Transverse colon (tissue), 4 donors: ENCODE measurements around the gene EMD. TPM values are rescaled to one million over a fixed set of nuclear protein-coding genes. Genes with fewer than 3 reads are reported as not detected.
"Not testable (repeated sequence)": the region's sequence is repeated elsewhere in the genome, so short reads cannot be mapped to it uniquely, and the experiment has no call there.

Experiments used
- DNase-seq: peaks from one replicate; pipeline ENCODE4 v3.0.0-alpha.2; 2019
- H3K27ac ChIP-seq, 4 donors: fragments of 200-600 bp; sonication (generic); 2 replicates each; pipeline ENCODE4 v1.5.1; 2016 to 2018; ENCODE audit warnings: inconsistent platforms in 4 of 4
- H3K27me3 ChIP-seq: fragments of 200-600 bp; sonication (generic); 2 replicates; pipeline ENCODE4 v1.5.1; 2017; ENCODE audit warnings: inconsistent platforms
- H3K36me3 ChIP-seq, 4 donors: fragments of 200-600 bp; sonication (generic); 2 replicates each; pipeline ENCODE4 v1.5.1; 2017 to 2019; ENCODE audit warnings: inconsistent platforms in 4 of 4
- H3K4me1 ChIP-seq, 4 donors: fragments of 200-600 bp; sonication (generic); 2 replicates each; pipeline ENCODE4 v1.5.1; 2017 to 2020; ENCODE audit warnings: inconsistent platforms in 4 of 4
- H3K4me3 ChIP-seq, 4 donors: fragments of 200-600 bp; sonication (generic); 1 replicate in 1 of 4; 2 replicates in 3 of 4; pipeline versions ENCODE4 v1.5.1 to v1.6.1; 2017 to 2019; ENCODE audit warnings: inconsistent platforms in 4 of 4
- H3K9me3 ChIP-seq, 2 donors: fragments of 200-600 bp; sonication (generic); 2 replicates each; pipeline ENCODE4 v1.5.1; 2017 to 2019; ENCODE audit warnings: inconsistent platforms in 2 of 2
- EP300 ChIP-seq: sonication (generic); formaldehyde crosslinking; IDR thresholded peaks from one replicate; pipeline ENCODE4 v1.6.1; 2017; ENCODE audit warnings: antibody characterized with exemption, low read depth
- POLR2A ChIP-seq: fragments of 450-650 bp; IDR thresholded peaks from one replicate; pipeline ENCODE4 v1.6.1; 2016; ENCODE audit warnings: antibody characterized with exemption, mild to moderate bottlenecking, moderate library complexity
- POLR2AphosphoS5 ChIP-seq, 3 donors: sonication (generic); formaldehyde crosslinking; IDR thresholded peaks; one replicate each; pipeline ENCODE4 v1.6.1; 2016; ENCODE audit warnings: antibody characterized with exemption in 3 of 3
- WGBS, 2 donors: methylation state at CpG; one replicate each; pipeline ENCODE4 v1.1.5; 2018; ENCODE audit warnings: low coverage in 1 of 2; 5-methylcytosine and 5-hydroxymethylcytosine counted together
- in situ Hi-C, 4 donors: fragments of 200-750 bp; cut with MboI; loops; one replicate each; pipeline versions ENCODE4 v1.15.0 to v1.15.1; 2017; ENCODE audit warnings: low sequenced_read_pairs in 3 of 4, low pct_ligation_motif_present in 1 of 4, low pct_unique_long_range_greater_than_20kb in 1 of 4
- intact Hi-C: fragments of 100-400 bp; cut with DNase I; formaldehyde crosslinking; loops from one replicate; pipeline ENCODE4 v1.15.1; 2023; ENCODE audit warnings: low total_unique reads
- total RNA-seq, 4 donors: library from RNA; depleted of rRNA; stranded (reverse); fragments of >200 nt; gene quantifications; one replicate each; pipeline ENCODE4 v1.1.0, GENCODE V29; 2016
- TF ChIP-seq, protein P1 (sequence below), 5 experiments: fragments of 200-600 bp in 3 of 5; fragments of 450-650 bp in 2 of 5; sonication (generic) in 3 of 5; IDR thresholded peaks; 1 replicate in 2 of 5; 2 replicates in 3 of 5; pipeline ENCODE4 v1.5.1; 2016 to 2017; ENCODE audit warnings: antibody characterized with exemption in 5 of 5, inconsistent platforms in 3 of 5, mild to moderate bottlenecking in 2 of 5, moderate library complexity in 1 of 5

Gene EMD
- total RNA-seq, 4 donors from 2014 or later: 27.3 to 89.8 (median 55.5) TPM

DNA sequence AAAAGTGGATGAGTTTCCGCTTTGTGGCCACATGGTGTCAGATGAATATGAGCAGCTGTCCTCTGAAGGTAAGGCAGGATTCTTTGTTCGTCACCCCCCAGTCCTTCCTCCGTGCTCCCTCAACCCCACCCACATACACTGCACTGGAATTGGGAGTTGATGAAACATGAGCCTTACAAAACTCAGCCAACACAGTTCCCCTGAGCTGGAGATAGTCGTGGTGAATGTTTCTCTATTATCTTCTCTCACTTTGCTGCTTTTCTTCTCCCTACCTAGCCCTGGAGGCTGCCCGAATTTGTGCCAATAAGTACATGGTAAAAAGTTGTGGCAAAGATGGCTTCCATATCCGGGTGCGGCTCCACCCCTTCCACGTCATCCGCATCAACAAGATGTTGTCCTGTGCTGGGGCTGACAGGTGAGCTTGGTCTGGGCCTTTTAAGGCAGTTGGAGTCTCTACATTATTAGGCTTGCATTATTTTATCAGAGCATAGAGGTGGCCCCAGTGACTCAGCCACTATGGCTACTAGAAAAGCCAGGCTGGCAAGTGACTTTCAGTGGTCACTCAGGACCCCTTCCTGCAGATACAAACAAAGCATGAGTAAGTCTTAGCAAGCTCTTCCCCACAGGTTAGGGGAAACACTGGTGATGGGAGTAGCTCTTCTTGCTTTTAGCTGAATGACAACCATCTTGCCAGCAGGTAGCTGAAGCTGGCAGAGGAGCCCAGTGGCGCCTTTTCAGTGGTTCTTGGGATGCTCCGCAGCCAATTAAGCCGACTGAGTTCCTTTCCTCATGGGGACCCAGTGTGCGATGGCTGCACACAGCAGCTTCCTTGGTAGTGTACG, 20.7 kb downstream of the EMD start:
- Histone ChIP-seq H3K27me3 (no peaks in the 10 kb centered on the region), H3K36me3 (peaks cover 0 to 10% (median 0%) of the 10 kb centered on the region in 4 donors), H3K4me1 (peaks cover 0 to 20% (median 8%) of the 10 kb centered on the region in 4 donors), H3K9me3 (no peaks in the 10 kb centered on the region), H3K27ac (peak overlapping the region; percentile 97 to 99 (median 98)), H3K4me3 (peak overlapping the region; percentile 60 to 84 (median 67))
- no peak for DNase-seq
- WGBS, 2 donors: 0 to 65% methylated on average over 1 to 14 of the region's 14 CpGs
- in situ Hi-C loops (loop anchor here in 3 of 4 donors (25.0 kb wide), 1 partner anchor 138 kb away; the partner anchor contains the start of genes G6PD (in 3 of the 3) and IKBKG (in 3 of the 3)), intact Hi-C loops (loop anchor here (5.0 kb wide), 1 partner anchor 47 kb away; no protein-coding TSS in a partner anchor)
- TF ChIP-seq, protein P1, sequence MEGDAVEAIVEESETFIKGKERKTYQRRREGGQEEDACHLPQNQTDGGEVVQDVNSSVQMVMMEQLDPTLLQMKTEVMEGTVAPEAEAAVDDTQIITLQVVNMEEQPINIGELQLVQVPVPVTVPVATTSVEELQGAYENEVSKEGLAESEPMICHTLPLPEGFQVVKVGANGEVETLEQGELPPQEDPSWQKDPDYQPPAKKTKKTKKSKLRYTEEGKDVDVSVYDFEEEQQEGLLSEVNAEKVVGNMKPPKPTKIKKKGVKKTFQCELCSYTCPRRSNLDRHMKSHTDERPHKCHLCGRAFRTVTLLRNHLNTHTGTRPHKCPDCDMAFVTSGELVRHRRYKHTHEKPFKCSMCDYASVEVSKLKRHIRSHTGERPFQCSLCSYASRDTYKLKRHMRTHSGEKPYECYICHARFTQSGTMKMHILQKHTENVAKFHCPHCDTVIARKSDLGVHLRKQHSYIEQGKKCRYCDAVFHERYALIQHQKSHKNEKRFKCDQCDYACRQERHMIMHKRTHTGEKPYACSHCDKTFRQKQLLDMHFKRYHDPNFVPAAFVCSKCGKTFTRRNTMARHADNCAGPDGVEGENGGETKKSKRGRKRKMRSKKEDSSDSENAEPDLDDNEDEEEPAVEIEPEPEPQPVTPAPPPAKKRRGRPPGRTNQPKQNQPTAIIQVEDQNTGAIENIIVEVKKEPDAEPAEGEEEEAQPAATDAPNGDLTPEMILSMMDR (IDR thresholded peaks at IDR 0.05): no peak
- TF ChIP-seq POLR2A: no peak
- no peak for TF ChIP-seq EP300

DNA sequence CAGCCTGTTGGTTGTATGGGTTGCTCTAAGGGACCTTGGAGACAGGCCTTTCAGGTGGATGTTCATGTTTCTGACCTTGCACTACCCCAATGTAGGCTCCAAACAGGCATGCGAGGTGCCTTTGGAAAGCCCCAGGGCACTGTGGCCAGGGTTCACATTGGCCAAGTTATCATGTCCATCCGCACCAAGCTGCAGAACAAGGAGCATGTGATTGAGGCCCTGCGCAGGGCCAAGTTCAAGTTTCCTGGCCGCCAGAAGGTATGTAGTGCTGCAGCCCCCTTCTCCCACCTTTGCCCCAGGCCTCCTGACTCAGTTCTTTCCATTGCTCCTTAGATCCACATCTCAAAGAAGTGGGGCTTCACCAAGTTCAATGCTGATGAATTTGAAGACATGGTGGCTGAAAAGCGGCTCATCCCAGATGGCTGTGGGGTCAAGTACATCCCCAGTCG, 21.3 kb downstream of the EMD start:
- H3K9me3 ChIP-seq, DNase-seq, H3K27me3 ChIP-seq, intact Hi-C loops: not testable (repeated sequence)
- Histone ChIP-seq H3K4me3 (peak overlapping the region in 1 of 4 donors; percentile 84), H3K27ac (peak overlapping the region; percentile 97 to 99 (median 98)), H3K36me3 (peaks cover 0 to 10% (median 0%) of the 10 kb centered on the region in 4 donors), H3K4me1 (peaks cover 0 to 20% (median 8%) of the 10 kb centered on the region in 4 donors)
- 77% methylated on average over 6 of the region's 6 CpGs; no CpG with 5 or more reads in 1 of the 2 donors for WGBS, 2 donors
- in situ Hi-C loops: loop anchor here in 3 of 4 donors (25.0 kb wide), 1 partner anchor 137 kb away; the partner anchor contains the start of genes G6PD (in 3 of the 3) and IKBKG (in 3 of the 3)

DNA sequence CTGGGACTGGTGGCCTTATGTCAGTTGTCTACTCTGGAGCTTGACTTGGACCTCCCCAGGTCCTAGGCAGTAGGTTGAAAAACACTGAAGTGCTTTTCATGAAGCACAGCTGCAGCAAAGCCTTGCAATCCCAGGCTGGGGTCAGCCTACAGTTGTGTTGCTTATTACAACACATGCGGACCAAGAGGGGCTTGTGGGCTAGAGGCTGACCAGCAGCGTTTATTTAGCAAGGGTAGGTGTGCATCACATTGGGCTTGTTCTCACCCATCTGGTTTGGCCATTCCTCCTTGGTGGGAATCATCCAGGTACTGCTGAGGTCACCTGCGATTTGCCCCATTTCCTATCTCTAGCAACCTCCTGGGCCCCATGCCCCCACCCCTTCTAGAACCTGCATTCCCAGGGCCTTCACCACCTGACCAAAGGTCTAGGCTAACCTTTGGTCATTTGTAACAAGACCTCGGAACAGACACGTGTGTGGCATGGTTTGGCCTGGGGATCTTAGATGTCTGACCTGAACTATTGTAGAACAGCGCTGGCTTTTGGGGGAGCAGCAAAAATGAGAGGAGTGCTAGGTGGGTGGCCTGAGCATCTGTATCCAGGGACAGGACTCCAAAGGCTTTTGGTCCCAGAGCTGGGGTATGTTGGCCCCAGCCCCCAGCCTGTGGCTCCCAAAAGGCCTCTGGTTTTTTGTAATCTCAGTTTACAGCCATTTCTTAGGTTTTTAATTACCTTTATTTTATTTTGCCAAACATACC, 22.1 kb downstream of the EMD start:
- no peak for DNase-seq
- Histone ChIP-seq H3K27me3 (no peaks in the 10 kb centered on the region), H3K27ac (peak overlapping the region in 1 of 4 donors; percentile 97), H3K4me1 (peaks cover 0 to 20% (median 8%) of the 10 kb centered on the region in 4 donors), H3K4me3 (no peak overlapping the region), H3K9me3 (no peaks in the 10 kb centered on the region), H3K36me3 (peaks cover 0 to 10% (median 0%) of the 10 kb centered on the region in 4 donors)
- TF ChIP-seq POLR2AphosphoS5 (IDR thresholded peaks at IDR 0.05) (peak in 1 of 3 donors; percentile 30), POLR2A (no peak), EP300 (no peak)
- TF ChIP-seq, protein P1 (IDR thresholded peaks at IDR 0.05): no peak
- intact Hi-C loops (no loop called here), in situ Hi-C loops (loop anchor here in 3 of 4 donors (25.0 kb wide), 1 partner anchor 136 kb away; the partner anchor contains the start of genes G6PD (in 3 of the 3) and IKBKG (in 3 of the 3))
- 46% methylated on average over 6 of the region's 6 CpGs; no CpG with 5 or more reads in 1 of the 2 donors for WGBS, 2 donors

DNA sequence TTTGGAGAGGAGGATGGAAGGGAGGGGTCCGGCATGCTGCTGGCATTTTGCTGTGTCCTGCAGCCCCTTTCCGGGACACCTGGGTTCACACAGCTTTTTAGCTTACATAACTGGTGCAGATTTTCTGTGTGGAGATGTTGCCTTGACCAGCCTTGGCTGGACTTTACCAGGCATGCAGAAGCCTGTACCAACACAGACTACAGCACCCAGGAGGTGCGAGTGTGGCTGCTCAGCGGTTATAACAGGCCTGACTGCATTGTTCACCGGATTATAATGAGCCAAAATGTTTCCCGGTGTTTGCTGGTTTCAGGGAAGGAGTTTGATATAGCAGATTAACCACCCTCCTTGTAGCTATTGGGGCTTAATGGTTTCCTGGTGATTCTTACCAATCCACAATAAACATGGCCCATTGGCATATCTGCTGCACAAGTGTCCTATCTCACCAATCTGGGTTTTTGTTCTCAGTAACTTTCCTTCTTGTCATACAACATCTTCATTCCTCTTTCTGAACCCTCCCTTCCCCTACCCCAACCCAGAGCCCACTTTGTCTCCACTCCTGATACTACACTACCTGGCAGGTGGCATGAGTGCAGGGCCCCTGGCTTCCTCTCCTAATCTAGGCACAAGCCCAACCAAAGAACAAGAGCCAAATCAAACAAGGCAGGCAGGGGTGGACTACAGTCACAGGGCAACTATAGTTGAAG, 23.0 kb downstream of the EMD start:
- 74% methylated on average over 6 of the region's 6 CpGs; no CpG with 5 or more reads in 1 of the 2 donors for WGBS, 2 donors
- Histone ChIP-seq H3K27me3 (no peaks in the 10 kb centered on the region), H3K4me3 (no peak overlapping the region), H3K9me3 (no peaks in the 10 kb centered on the region), H3K36me3 (peaks cover 0 to 10% (median 0%) of the 10 kb centered on the region in 4 donors), H3K4me1 (peaks cover 0 to 16% (median 8%) of the 10 kb centered on the region in 4 donors), H3K27ac (peak overlapping the region in 1 of 4 donors; percentile 97)
- in situ Hi-C loops: loop anchor here in 3 of 4 donors (25.0 kb wide), 1 partner anchor 135 kb away; the partner anchor contains the start of genes G6PD (in 3 of the 3) and IKBKG (in 3 of the 3)
- no peak for DNase-seq
- TF ChIP-seq EP300 (no peak), POLR2A (no peak)
- intact Hi-C loops: no loop called here
